NCI-H1930 (cell line): Measurements from ENCODE around the gene MARK2.
A peak's percentile ranks its signal among the peaks of the same experiment; 100 is the strongest.

Source experiments
- DNase-seq, 2 experiments: peaks; one replicate each; lab custom pipeline; 2025; lab: John Stamatoyannopoulos, UW

The MARK2 gene

GRCh38 chr11:63829823-63830489 is 9.0 kb upstream of the MARK2 start:
- peak; percentile 3 to 29 for DNase-seq

- no peak for DNase-seq
Observed at GRCh38 chr11:63831326-63831725, 7.6 kb upstream of the MARK2 start.

- DNase-seq, result no peak
Observed at GRCh38 chr11:63832336-63832735, 6.6 kb upstream of the MARK2 start.

GRCh38 chr11:63833048-63833447 is 5.9 kb upstream of the MARK2 start:
- DNase-seq, result no peak

- DNase-seq, result no peak
Observed at GRCh38 chr11:63834535-63835157, 4.3 kb upstream of the MARK2 start.

GRCh38 chr11:63835158-63835545 is 3.8 kb upstream of the MARK2 start:
- no peak for DNase-seq

- peak; percentile 54 to 80 for DNase-seq
Observed at GRCh38 chr11:63837027-63837688, 1.8 kb upstream of the MARK2 start.

GRCh38 chr11:63837739-63838138 is 1.2 kb upstream of the MARK2 start:
- no peak for DNase-seq

- no peak for DNase-seq
Observed at GRCh38 chr11:63838150-63838677, 696 bp upstream of the MARK2 start.

GRCh38 chr11:63839508-63840355 is 822 bp downstream of the MARK2 start:
- no peak for DNase-seq

GRCh38 chr11:63840356-63841060 is 1.6 kb downstream of the MARK2 start:
- no peak for DNase-seq

GRCh38 chr11:63841554-63841953 is 2.6 kb downstream of the MARK2 start:
- no peak for DNase-seq

- no peak for DNase-seq
Observed at GRCh38 chr11:63843041-63843440, 4.1 kb downstream of the MARK2 start.

GRCh38 chr11:63844836-63845235 is 5.9 kb downstream of the MARK2 start:
- no peak for DNase-seq

GRCh38 chr11:63845303-63845702 is 6.4 kb downstream of the MARK2 start:
- DNase-seq, result no peak

GRCh38 chr11:63845911-63846310 is 7.0 kb downstream of the MARK2 start:
- no peak for DNase-seq

GRCh38 chr11:63846897-63847296 is 8.0 kb downstream of the MARK2 start:
- no peak for DNase-seq

GRCh38 chr11:63847363-63847762 is 8.5 kb downstream of the MARK2 start:
- no peak for DNase-seq

- DNase-seq, result no peak
Observed at GRCh38 chr11:63849691-63850090, 10.8 kb downstream of the MARK2 start.

- DNase-seq, result no peak
Observed at GRCh38 chr11:63850920-63851319, 12.0 kb downstream of the MARK2 start.

- DNase-seq, result no peak
Observed at GRCh38 chr11:63851364-63851763, 12.5 kb downstream of the MARK2 start.

GRCh38 chr11:63853476-63853875 is 14.6 kb downstream of the MARK2 start:
- no peak for DNase-seq
